ENCODE data around the gene MEF2C.

MEF2C gene

DNA sequence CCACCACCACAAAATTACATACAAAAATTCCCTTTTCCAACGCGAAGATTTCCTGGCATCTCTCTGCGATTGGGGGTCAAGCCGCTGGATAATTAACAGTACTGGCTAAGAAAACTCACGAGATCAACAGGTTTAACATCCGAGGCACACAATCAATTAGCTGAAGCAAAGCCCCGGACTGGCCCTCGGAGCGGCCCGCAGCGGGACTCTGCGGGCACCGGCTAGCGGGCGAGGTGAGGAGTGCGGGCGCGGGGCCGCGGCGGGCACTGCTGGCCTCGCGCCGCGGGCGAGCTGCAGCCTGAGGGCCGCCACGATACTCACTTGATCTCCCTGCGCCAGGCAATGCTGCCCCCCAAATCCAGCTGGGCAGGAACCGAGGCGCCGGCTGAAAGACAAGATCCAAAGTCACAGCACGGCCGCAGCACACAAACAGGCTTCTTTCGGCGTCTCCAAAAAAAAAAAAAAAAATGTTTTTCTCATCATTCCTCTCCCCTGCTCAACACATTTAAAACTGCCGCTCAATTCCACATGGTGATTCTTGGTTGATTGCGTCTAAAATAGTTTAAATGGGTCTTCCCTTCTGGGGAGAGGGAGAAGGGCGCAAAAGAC lies 210.2 kb downstream of the MEF2C start:
- peaks cover 85% of the 10 kb centered on the region for H3K27me3 Mint-ChIP-seq (ENCODE audit: low read depth)
- no peak overlapping the region for H3K4me3 Mint-ChIP-seq
- H3K27ac Mint-ChIP-seq = peak overlapping the region; percentile 81
- peaks cover 9% of the 10 kb centered on the region for H3K36me3 Mint-ChIP-seq (ENCODE audit: low read depth)
- H3K4me1 Mint-ChIP-seq (ENCODE audit: low read depth) = peaks cover 19% of the 10 kb centered on the region
- H3K9me3 Mint-ChIP-seq = peaks cover 4% of the 10 kb centered on the region

DNA sequence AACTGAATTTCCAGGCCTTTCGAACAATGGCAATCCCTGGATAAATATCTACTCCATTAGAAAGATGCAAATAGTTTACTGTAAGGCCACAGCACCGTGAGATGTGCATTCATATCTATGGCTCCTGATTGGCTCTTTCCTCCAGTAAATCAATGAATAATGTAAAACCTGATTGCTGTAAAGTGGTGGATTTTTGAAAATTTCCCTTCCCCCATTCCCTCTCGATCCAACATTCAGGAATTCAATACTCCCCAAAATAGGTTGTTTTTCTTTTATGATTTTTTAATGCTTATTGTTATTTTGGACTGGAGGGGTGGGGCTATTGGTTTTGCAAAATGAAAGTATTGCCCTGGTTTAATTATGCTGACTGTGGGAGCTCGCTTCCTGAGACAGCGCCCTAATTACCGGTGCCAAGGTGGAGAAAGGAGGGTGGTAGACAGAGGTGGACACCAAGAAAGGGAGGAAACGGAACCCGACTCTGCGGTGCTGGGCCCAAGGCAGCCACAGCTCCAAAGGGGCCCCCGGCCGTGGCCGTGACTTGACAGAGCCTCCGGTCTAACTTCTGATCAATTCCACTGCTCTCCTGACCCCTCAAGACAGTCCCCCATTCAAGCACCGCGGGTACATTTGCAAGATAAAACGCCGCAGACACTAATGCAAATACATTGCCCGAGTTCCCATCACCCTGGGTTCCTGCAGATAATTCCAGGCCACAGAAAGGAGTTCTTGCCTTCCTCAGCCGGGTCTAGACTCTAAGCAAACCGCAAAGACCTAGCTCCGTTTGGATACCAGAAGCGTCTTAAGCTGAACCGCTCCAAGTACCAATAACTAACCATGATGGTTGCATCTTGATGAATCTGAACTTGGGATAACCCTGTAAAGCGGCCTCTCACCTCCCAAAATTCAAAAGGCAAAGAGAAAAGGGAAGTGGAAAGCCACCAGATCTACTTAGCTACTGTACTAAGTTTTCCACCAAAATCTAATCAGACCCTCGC lies 211.2 kb downstream of the MEF2C start:
- Mint-ChIP-seq H3K9me3 (peaks cover 4% of the 10 kb centered on the region), H3K4me3 (no peak overlapping the region), H3K27me3 (ENCODE audit: low read depth) (peaks cover 86% of the 10 kb centered on the region), H3K36me3 (ENCODE audit: low read depth) (peaks cover 9% of the 10 kb centered on the region), H3K27ac (peak overlapping the region; percentile 36), H3K4me1 (ENCODE audit: low read depth) (peaks cover 27% of the 10 kb centered on the region)

DNA sequence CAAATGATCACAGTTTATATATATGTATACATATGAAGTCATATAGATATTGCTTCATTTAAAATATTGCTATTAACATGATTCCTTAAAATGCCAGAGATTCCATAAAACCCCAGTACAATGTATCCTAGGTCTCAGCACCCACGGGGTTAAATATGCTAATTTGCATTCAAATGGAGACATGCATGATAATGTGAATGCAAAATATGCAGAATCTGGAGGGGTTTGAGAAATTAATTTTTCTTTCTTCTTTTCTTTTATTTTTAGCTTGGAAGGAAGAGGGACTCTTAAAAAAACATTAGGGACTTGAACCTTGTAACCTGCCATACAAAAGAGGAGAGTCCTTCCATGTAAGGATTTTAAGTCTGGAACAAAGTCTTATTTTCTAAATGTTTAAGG lies 211.9 kb downstream of the MEF2C start:
- peaks cover 86% of the 10 kb centered on the region for H3K27me3 Mint-ChIP-seq (ENCODE audit: low read depth)
- no peak overlapping the region for H3K4me3 Mint-ChIP-seq
- peaks cover 4% of the 10 kb centered on the region for H3K9me3 Mint-ChIP-seq
- H3K27ac Mint-ChIP-seq = no peak overlapping the region
- peaks cover 29% of the 10 kb centered on the region for H3K4me1 Mint-ChIP-seq (ENCODE audit: low read depth)
- H3K36me3 Mint-ChIP-seq (ENCODE audit: low read depth) = peaks cover 6% of the 10 kb centered on the region

DNA sequence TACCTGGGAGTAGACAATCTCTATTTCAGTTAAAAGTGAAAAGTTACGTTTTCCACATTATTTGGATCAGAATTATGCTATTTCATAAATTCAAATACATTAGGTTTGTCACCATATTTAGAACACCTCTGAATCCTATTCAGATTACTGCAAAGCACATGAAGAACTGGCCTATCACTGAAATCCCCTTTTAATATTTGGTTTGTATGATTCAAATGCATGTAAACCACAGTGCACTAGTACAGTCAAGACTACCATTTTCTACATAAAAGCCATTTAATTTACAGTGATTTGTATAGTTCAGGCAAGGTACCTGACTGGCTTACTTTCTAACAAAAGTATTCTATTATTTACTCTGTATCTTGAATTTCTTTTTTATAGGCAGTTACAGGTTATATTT lies 212.5 kb downstream of the MEF2C start:
- no peak overlapping the region for H3K27ac Mint-ChIP-seq
- H3K4me1 Mint-ChIP-seq (ENCODE audit: low read depth) = peaks cover 28% of the 10 kb centered on the region
- H3K9me3 Mint-ChIP-seq = peaks cover 3% of the 10 kb centered on the region

DNA sequence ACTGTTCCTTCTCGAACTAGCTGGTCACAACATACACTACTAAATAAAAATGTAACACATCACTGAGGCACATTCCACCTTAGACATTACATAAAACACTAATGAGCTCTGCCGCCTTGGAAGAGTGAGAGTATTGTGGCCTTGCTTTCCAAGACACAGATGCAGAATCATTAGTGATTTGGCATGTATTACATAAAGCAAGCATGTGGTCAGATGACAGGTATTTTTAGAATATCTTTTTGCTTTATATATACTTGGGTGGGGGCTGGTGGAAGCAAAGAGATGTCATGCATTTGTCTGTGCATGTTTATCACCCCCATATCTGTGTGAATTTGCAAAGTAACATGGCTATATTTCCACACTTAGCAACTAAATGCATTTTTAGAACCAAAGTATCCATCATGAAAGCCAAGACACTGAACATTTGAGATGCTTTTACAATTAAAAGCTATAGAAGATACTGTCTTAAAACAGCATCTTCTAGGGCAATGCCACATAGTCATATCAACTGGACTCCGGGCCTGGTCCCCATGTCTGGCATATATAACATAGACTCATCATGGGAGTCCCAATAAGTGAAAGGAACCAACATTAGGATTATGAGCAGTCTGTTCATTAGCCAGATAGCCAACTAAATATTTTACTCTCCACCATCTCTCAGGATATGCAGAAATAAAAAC lies 213.5 kb downstream of the MEF2C start:
- Mint-ChIP-seq H3K4me3 (no peak overlapping the region), H3K27me3 (ENCODE audit: low read depth) (peaks cover 89% of the 10 kb centered on the region), H3K9me3 (no peaks in the 10 kb centered on the region), H3K27ac (no peak overlapping the region), H3K4me1 (ENCODE audit: low read depth) (peaks cover 24% of the 10 kb centered on the region), H3K36me3 (ENCODE audit: low read depth) (peaks cover 2% of the 10 kb centered on the region)

More for the DNA sequence above, 212.5 kb downstream of the MEF2C start:
- Mint-ChIP-seq H3K36me3 (ENCODE audit: low read depth) (peaks cover 5% of the 10 kb centered on the region), H3K27me3 (ENCODE audit: low read depth) (peaks cover 86% of the 10 kb centered on the region), H3K4me3 (no peak overlapping the region)

DNA sequence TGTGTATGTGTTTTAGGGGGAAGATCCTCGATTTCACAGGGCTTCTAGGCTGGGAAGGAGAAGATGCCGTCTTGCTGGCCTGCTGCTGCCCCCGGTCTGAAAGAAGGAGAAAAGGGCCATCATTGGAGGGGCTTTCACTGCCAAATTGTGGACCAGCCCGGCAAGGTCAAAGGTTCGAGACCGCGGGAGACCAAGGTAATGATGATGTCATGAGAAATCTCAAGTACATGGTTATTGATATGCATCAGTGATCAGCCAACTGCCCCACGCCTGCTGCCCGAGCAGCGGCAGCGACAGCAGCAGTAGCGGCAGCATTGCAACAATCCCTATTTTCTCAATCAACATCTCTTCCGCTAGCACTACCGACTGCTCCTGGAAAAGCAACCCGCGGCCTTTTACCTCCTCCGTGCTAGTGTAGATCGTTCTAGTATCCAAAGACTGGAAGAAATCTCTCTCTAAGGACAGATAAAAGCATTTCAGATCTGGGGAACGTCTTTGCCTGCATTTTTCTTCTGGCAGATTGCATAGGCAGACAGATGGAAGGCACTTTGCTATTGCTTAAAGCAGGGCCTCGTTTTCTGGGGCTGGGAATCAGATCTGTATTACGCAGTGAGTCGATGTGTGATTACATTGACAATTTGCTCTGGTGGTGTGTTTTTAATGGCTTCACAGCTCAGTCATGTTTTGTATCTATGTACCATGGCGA lies 215.3 kb downstream of the MEF2C start:
- Mint-ChIP-seq H3K27me3 (ENCODE audit: low read depth) (peaks cover 95% of the 10 kb centered on the region), H3K4me1 (ENCODE audit: low read depth) (peaks cover 19% of the 10 kb centered on the region), H3K9me3 (no peaks in the 10 kb centered on the region), H3K36me3 (ENCODE audit: low read depth) (no peaks in the 10 kb centered on the region), H3K27ac (no peak overlapping the region), H3K4me3 (peak overlapping the region; percentile 49)

Measured in T-helper 1 cell treated with Interleukin-12 subunit alpha and Interleukin-12 subunit beta and Interleukin-4 antibody, amounts not matched to agents 30 μg/mL and 1 μg/mL, for 36 hours (primary cell).